ENCODE data around the gene GALNT7.

DNA sequence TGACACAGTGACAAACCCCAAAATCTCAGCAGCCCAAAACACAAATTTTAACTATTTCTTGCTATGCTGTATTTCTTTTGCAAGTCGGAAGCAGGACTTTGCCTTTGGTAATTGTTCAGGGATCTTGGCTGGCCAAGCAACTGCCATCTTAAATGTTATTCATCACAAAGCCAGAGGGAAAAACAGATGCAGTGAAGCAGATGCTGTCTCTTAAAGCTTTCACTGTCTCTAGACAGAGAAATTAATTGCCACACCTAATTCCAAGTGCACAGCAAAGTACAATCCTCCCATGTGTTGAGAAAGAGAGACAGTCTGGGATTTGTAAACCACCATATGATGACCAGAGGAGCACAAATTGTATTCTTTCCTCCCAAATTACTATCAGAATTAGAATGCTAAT, 30.0 kb upstream of the GALNT7 start:
- no peak for TF ChIP-seq ZNF350 (tag by site-specific recombination; IDR thresholded peaks at IDR 0.05)
- no peak for TF ChIP-seq CTCF (tag by site-specific recombination; IDR thresholded peaks at IDR 0.05)
- no peak for TF ChIP-seq ZBTB8A (tag by site-specific recombination; IDR thresholded peaks at IDR 0.05)
- TF ChIP-seq ZFP69B (tag by site-specific recombination; IDR thresholded peaks at IDR 0.05): no peak
- no peak for TF ChIP-seq ZNF274 (IDR thresholded peaks at IDR 0.05; ENCODE audit: low read length)
- TF ChIP-seq ZNF274 (tag by site-specific recombination; IDR thresholded peaks at IDR 0.05; ENCODE audit: borderline replicate concordance): no peak
- no peak for TF ChIP-seq PBX3 (CRISPR knock-in tag; IDR thresholded peaks at IDR 0.05)
- TF ChIP-seq, protein P1, sequence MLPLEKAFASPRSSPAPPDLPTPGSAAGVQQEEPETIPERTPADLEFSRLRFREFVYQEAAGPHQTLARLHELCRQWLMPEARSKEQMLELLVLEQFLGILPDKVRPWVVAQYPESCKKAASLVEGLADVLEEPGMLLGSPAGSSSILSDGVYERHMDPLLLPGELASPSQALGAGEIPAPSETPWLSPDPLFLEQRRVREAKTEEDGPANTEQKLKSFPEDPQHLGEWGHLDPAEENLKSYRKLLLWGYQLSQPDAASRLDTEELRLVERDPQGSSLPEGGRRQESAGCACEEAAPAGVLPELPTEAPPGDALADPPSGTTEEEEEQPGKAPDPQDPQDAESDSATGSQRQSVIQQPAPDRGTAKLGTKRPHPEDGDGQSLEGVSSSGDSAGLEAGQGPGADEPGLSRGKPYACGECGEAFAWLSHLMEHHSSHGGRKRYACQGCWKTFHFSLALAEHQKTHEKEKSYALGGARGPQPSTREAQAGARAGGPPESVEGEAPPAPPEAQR (tag by site-specific recombination; IDR thresholded peaks at IDR 0.05): no peak
- TF ChIP-seq, protein P2, sequence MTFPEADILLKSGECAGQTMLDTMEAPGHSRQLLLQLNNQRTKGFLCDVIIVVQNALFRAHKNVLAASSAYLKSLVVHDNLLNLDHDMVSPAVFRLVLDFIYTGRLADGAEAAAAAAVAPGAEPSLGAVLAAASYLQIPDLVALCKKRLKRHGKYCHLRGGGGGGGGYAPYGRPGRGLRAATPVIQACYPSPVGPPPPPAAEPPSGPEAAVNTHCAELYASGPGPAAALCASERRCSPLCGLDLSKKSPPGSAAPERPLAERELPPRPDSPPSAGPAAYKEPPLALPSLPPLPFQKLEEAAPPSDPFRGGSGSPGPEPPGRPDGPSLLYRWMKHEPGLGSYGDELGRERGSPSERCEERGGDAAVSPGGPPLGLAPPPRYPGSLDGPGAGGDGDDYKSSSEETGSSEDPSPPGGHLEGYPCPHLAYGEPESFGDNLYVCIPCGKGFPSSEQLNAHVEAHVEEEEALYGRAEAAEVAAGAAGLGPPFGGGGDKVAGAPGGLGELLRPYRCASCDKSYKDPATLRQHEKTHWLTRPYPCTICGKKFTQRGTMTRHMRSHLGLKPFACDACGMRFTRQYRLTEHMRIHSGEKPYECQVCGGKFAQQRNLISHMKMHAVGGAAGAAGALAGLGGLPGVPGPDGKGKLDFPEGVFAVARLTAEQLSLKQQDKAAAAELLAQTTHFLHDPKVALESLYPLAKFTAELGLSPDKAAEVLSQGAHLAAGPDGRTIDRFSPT (tag by site-specific recombination; IDR thresholded peaks at IDR 0.05): no peak
- TF ChIP-seq ZNF677 (tag by site-specific recombination; IDR thresholded peaks at IDR 0.05): no peak
- no peak for TF ChIP-seq SP7 (tag by site-specific recombination; IDR thresholded peaks at IDR 0.05)
- no peak for TF ChIP-seq ZNF324 (tag by site-specific recombination; IDR thresholded peaks at IDR 0.05)
- TF ChIP-seq ZNF174 (tag by site-specific recombination; IDR thresholded peaks at IDR 0.05): no peak
- TF ChIP-seq ZNF221 (tag by site-specific recombination; IDR thresholded peaks at IDR 0.05; ENCODE audit: borderline replicate concordance): no peak
- TF ChIP-seq INSM2 (tag by site-specific recombination; IDR thresholded peaks at IDR 0.05): no peak
